ENCODE results near the gene TERT. TPM values are rescaled to one million over a fixed set of nuclear protein-coding genes. Genes with fewer than 3 reads are reported as not detected.

The TERT gene
- total RNA-seq, 3 donors from 2014 or later (not counting 1 experiment from before 2014, with no cell fraction given): not detected

GRCh38 chr5:1274471-1274870 lies 20.4 kb downstream of the TERT start:
- H3K36me3 Mint-ChIP-seq: no peaks in the 10 kb centered on the region
- ATAC-seq (no peak), DNase-seq (no peak)
- Histone ChIP-seq H3K4me1 (ENCODE audit: control insufficient read depth, insufficient read depth, low read length) (peaks cover 17% of the 10 kb centered on the region), H3K27me3 (ENCODE audit: control insufficient read depth, insufficient read depth, low read length) (no peaks in the 10 kb centered on the region), H3K4me3 (ENCODE audit: low read length) (no peak overlapping the region), H3K9me3 (ENCODE audit: control insufficient read depth, insufficient read depth, low read length) (no peaks in the 10 kb centered on the region), H3K36me3 (ENCODE audit: control insufficient read depth, insufficient read depth, low read length) (no peaks in the 10 kb centered on the region), H3K27ac (ENCODE audit: low read length) (no peak overlapping the region)
- no peak for TF ChIP-seq CTCF (IDR thresholded peaks at IDR 0.05)
- H3K9me3 Mint-ChIP-seq: no peaks in the 10 kb centered on the region
- intact Hi-C loops (cut with micrococcal nuclease): no loop called here
- H3K27ac Mint-ChIP-seq: no peak overlapping the region
- H3K27me3 Mint-ChIP-seq (ENCODE audit: low read depth in 2 of 2): peaks cover 0 to 3% of the 10 kb centered on the region in 2 donors
- peaks cover 0 to 14% of the 10 kb centered on the region in 2 donors for H3K4me1 Mint-ChIP-seq
- no peak overlapping the region for H3K4me3 Mint-ChIP-seq
- WGBS (ENCODE audit: insufficient coverage): 97% methylated on average over 16 of the region's 16 CpGs

- ATAC-seq (no peak), DNase-seq (no peak)
- Histone ChIP-seq H3K4me3 (ENCODE audit: low read length) (no peak overlapping the region), H3K27ac (ENCODE audit: low read length) (no peak overlapping the region), H3K9me3 (ENCODE audit: control insufficient read depth, insufficient read depth, low read length) (no peaks in the 10 kb centered on the region), H3K4me1 (ENCODE audit: control insufficient read depth, insufficient read depth, low read length) (peaks cover 17% of the 10 kb centered on the region), H3K27me3 (ENCODE audit: control insufficient read depth, insufficient read depth, low read length) (no peaks in the 10 kb centered on the region), H3K36me3 (ENCODE audit: control insufficient read depth, insufficient read depth, low read length) (no peaks in the 10 kb centered on the region)
- Mint-ChIP-seq H3K27ac (no peak overlapping the region), H3K4me1 (peaks cover 0 to 14% of the 10 kb centered on the region in 2 donors), H3K4me3 (no peak overlapping the region), H3K27me3 (ENCODE audit: low read depth in 2 of 2) (peaks cover 0 to 3% of the 10 kb centered on the region in 2 donors), H3K9me3 (no peaks in the 10 kb centered on the region), H3K36me3 (no peaks in the 10 kb centered on the region)
- 96% methylated on average over 18 of the region's 20 CpGs for WGBS (ENCODE audit: insufficient coverage)
- TF ChIP-seq CTCF (IDR thresholded peaks at IDR 0.05): no peak
- intact Hi-C loops (cut with micrococcal nuclease): no loop called here
Measured at GRCh38 chr5:1273745-1274144, 21.1 kb downstream of the TERT start.

- Mint-ChIP-seq H3K36me3 (no peaks in the 10 kb centered on the region), H3K9me3 (no peaks in the 10 kb centered on the region), H3K27me3 (ENCODE audit: low read depth in 2 of 2) (peaks cover 0 to 3% of the 10 kb centered on the region in 2 donors), H3K4me3 (no peak overlapping the region), H3K27ac (no peak overlapping the region), H3K4me1 (peaks cover 0 to 14% of the 10 kb centered on the region in 2 donors)
- Histone ChIP-seq H3K9me3 (ENCODE audit: control insufficient read depth, insufficient read depth, low read length) (no peaks in the 10 kb centered on the region), H3K27me3 (ENCODE audit: control insufficient read depth, insufficient read depth, low read length) (no peaks in the 10 kb centered on the region), H3K27ac (ENCODE audit: low read length) (no peak overlapping the region), H3K4me1 (ENCODE audit: control insufficient read depth, insufficient read depth, low read length) (peaks cover 11% of the 10 kb centered on the region), H3K36me3 (ENCODE audit: control insufficient read depth, insufficient read depth, low read length) (no peaks in the 10 kb centered on the region), H3K4me3 (ENCODE audit: low read length) (no peak overlapping the region)
- ATAC-seq (no peak), DNase-seq (no peak)
- intact Hi-C loops (cut with micrococcal nuclease): no loop called here
- WGBS (ENCODE audit: insufficient coverage): 98% methylated on average over 16 of the region's 21 CpGs
- TF ChIP-seq CTCF (IDR thresholded peaks at IDR 0.05): no peak
Measured at GRCh38 chr5:1272201-1272600, 22.7 kb downstream of the TERT start.
